Stimulated activated CD4-positive, alpha-beta T cell treated with anti-CD3 and anti-CD28 coated beads, Interleukin-2, amount 100 ng/mL, for 4 hours (primary cell): ENCODE data around the gene CLMP.

Experiments used
- DNase-seq: peaks from one replicate; pipeline ENCODE4 v3.0.0-alpha.2; 2020; ENCODE audit warnings: low read depth

The CLMP gene

DNA sequence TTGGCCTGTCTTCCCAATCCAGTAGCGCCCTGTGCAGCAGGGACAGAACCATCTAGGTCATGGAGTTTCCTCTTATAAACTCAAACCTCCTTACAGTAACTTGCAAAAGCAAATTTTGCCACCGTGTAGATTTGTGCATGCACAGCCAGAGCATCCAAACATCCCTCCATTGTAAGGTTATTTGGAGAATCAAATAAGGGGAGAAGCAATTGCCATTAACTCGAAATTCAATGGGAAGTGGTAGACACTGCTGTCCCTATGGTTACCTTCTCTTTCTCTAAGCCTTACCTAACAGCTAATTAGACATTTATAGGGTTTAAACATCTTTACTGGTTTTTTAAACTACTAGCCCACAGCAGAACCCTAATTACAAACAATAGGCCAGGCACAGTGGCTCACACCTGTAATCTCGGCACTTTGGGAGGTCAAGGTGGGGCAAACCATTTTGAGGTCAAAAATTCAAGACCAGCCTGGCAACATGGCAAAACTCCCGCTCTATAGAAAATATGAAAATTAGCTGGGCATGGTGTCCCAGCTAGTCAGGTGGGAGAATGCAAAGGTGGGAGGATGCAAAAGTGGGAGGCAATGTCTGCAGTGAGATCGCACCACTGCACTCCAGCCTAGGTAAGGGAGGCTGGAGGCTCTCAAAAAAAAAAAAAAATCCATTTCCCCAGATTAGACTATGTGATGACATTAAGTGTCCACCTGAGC is 139.7 kb downstream of the CLMP start:
- no peak for DNase-seq

DNA sequence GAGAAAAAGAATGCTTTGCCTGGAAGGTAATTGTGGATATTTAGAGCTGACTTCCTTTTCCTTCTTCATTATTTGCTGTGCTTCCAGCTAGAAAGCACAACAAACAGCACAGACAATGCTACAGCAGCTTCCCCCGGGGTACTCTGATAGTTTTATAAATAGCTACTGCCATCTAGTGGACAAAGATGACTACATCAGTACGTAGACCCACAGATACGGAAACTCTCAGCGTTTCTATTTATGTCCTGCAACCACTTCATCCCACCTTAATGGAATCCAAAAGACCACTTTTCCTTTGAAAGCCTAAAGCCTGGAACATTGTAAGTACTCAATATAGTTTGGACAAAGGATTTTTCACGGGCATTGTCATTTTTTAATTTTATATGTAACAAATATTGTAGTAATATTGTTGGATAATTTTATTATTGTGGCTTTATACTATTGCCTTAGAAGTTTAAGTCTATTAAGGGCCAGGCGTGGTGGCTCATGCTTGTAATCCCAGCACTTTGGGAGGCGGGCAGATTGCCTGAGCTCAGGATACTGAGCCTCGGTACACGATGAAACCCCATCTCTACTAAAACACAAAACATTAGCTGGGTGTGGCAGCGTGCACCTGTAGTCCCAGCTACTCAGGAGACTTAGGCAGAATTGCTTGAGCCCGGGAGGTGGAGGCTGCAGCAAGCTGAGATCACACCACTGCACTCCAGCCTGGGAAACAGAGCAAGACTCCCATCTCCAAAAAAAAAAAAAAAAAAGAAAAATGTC is 140.6 kb downstream of the CLMP start:
- DNase-seq, result no peak

DNA sequence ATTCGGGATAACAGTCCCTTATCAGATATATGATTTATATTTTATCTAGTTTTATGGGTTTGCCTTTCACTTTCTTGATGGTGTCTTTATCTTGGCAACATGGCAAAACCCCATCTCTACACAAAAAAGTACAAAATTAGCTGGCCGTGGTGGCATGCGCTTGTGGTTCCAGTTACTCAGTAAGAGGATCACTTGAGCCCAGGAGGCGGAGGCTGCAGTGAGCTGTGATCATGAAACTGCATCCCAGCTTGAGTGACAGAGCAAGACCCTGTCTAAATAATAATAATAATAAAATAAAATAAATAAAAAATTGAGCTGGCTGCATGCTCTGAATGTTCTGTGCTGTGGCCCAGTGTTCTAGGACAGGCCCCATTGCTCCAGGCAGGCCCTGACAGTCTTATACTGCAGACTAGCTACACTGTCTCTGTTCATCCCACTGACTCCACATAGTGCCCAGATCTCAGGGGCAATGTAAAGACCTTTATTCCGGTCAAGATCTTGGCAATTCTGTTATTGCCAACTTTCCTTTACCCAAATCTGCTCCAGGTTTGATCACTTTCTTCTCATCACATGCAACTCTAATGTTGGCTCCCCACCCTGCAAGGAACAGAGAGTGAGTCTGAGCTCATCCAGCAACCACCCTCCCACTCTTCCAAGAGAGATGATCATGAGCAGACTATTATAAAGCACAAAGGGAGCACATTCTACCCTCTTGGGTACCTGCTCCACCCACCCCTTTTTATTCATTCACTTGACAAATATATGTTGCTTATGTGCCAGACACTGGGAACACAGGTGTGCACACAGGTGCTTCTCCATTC is 141.9 kb downstream of the CLMP start:
- DNase-seq, result no peak

DNA sequence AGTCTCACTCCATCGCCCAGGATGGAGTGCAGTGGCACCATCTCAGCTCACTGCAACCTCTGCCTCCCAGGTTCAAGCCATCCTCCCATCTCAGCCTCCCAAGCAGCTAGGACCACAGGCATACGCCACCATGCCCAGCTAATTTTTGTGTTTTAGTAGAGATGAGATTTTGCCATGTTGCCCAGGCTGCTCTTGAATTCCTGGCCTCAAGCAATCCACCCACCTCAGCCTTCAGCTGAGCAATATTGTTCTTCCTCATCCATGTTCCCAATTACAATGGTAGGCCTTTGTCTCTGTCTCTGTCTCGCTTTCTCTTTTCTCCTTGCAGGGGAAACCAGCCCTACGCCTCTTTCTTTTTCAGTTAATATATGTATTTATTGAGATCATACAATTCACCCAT is 143.4 kb downstream of the CLMP start:
- no peak for DNase-seq

DNA sequence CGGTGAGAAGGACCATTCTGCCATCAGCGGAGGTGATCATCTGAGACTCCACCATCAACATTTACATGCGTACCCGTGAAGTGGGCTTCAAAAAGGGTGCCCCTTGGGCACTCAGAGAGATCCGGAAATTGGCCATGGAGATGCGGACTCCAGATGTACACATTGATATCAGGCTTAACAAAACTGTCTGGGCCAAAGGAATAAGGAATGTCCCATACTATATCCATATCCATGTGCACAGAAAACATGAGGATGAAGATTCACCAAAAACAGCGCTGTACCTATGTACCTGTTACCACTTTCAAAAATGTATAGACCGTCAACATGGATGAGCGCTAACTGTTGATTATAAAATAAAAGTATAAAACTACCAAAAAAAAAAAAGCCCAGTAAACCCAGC is 143.9 kb downstream of the CLMP start:
- no peak for DNase-seq

DNA sequence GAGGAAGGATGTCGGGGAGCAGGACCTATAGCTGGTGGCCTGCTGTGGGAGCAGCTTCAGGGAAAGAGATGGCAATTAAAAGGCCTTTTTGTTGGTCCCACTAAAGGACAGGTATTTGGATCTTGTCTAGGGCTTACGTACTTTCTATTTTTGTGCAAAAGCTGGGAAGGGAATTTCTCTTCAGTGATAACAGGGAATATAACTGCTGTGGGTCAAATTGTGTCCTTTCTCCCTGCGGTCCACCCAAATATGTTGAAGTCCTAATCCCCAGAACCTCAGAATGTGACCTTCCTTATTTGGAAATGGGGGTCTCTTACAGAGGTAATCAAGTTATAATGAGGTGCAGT is 147.1 kb downstream of the CLMP start:
- DNase-seq, result no peak

DNA sequence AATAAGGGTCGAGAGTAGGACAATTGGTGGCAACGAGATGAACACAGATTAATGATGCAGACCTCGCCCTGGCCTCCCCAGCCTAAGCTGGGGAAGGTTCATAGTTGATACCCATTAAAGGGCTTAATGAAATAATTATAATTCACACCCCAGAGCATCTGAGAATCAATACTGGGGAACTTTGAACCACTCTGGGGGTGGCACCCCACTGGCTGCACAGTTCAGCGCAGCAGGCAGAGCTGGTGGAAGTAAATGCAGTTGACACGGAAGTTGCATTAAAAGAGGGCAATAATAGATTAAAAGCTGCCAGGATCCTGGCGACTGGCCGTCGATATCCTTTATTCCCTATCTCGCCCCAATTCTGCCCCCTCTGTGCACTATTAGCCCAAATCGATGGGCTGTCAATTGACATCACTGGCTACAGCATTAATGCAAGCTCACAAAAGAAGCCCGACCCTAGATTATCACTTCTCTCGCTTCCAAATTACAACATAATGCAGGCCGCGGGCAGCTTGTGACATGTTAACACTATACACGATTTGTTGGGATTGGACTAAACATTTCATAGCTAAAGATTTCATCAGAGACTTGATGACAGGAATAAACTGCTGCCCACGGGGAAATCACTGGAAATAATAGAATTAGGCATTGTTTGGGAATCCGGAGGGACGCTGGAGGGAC is 147.6 kb downstream of the CLMP start:
- no peak for DNase-seq

DNA sequence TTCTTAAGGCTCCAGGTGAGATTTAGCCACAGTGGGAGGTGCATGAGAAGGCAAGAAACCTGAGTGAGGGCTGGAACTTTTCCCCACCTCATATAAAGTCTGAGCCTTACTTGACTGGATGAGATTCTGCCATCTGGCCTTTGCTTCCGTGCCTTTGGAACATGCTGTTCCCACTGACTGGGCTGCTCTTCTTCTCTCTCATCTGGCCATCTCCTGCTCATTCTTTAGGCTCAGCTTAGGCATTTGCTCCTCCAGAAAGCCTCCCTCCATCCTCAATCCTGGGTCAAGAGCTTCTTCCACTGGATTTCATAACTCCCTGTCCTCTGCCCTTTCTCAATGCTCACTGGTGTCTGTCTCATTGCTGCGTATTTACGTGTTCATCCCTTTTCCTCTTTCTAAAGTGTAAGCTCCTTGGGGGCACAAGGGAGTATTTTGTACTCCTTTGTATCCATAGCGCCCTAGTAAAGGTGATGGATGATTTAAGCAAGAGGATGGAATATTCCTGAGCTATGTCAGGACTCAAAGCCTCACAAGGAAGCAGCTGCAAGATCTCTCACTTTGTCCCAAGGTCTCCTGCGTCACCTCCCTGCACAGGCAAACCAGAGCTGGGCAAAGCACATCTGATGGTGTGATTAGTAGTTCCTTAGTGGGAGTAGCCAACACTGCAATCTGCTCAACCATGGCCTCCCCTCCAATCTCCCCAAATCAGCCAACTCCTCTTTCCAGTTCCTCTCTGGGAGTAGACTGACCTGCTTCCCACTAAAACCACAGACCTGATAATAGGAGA is 148.4 kb downstream of the CLMP start:
- DNase-seq, result no peak

DNA sequence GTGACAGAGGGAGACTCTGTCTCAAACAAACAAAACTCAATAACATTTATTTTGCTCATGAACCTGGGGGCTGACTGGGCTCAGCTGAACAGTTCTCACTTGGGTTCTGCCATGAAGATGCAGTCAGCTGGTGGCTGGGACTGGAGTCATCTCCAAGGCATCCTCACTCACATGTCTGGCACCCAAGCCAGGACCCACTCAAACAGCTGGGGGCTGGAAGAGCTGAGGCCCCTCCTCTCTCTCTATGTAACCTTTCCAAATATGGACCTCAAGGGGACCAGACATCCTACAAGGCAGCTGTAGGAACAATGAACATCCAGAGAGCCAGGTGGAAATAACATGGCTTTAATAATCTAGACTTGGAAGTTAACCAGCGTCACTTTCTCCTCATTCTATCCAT is 149.9 kb downstream of the CLMP start:
- DNase-seq, result no peak

DNA sequence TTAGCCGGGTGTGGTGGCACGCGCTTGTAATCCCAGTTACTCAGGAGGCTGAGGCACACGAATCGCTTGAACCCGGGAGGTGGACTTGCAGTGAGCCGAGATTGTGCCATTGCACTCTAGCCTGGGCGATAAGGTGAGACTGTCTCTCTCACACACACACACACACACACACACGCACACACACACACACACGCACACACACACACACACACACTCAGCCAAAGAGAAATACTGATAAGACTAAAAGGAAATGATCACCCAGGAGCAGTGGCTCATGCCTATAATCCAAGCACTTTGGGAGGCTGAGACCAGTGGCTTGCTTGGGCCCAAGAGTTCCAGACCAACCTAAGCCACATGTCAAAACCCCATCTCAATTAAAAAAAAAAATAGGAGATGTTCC is 153.9 kb downstream of the CLMP start:
- DNase-seq, result no peak

DNA sequence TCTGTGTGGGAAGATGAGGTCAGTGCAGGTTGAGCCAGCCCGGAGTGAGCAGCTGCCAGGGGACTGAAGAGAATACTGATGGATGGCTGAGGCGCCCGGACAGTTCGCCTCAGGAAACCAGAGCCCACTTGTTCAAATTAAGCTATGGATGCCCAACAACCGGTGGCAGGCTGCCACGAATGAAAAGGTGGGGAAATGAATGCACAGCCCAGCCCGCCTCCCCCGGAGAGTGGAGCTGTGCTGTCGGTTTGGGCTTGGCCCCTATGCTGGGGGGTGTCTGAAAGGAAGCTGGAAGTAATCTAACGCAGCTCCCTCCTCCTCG is 155.0 kb downstream of the CLMP start:
- DNase-seq, result no peak

DNA sequence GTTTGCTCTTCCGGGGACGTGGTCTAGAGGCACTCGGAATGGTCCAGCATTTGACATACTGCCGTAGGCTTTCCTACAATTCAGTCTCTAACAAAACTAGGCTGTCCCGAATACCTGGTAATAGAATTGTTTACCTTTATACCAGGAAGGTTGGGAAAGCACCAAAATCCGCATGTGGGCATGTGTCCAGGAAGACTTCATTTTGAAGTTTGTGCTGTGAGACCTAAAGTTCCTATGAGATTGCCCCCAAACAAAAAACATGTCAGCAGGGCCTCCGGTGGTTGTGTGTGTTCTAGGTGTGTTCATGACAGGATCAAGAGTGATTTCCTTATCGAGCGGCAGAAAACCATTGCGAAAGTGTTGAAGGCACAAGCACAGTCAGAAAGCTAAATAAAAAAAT is 159.2 kb downstream of the CLMP start:
- no peak for DNase-seq

DNA sequence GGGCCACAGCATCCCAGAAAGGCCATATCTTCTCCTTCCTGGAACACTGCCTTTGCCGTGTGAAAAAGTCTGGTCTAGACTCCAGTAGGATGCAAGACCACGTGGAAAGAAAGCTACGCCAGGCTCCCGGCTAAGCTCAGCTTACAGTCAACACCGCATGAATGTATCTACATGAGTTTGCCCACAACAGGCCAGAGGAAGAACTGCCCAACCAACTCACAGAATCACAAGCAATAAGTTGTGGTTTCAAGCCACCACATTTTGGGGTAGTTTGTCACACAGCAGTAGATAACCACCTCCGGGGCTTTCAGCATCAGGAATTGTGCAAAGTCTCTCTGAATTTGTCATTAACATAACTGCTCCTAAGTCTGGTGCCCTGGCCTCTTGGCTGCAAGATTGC is 160.5 kb downstream of the CLMP start:
- DNase-seq, result no peak

DNA sequence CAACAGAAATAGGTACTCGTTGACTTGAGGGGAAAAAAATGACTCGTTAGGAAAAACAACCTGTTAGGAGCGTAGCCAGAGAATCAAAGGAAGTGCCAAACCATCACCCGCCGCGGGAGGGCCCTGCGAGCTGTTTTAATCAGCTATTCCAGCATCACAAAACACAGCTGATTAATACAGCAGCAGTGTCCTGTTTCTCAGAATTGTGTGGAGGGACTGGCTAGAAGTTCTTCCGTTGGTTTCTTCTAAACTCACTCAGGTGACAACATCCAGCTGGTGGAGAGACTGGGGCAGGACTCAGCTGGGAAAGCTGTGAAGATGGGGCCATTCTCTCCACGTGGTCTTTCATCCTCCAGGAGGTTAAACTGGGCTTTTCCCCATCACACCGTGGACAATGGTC is 161.2 kb downstream of the CLMP start:
- no peak for DNase-seq

DNA sequence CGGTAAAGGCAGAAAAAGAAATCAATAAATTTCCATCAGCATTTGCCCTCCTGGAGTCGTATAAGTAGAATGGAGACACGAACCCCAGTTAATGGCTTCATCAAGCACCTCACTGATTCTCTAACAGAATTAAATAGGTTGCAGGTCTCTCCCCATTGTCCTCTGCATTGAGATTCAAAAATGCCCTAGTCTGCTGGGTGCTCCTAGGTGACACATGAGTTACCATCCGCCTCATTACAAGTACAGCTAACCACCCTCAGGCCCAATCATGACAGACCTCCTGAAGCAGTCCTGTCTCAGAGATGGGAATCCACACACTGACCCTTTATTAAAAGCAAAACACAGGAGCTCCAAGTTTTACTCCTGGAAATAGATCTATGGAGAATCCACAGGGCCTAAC is 164.5 kb downstream of the CLMP start:
- no peak for DNase-seq

DNA sequence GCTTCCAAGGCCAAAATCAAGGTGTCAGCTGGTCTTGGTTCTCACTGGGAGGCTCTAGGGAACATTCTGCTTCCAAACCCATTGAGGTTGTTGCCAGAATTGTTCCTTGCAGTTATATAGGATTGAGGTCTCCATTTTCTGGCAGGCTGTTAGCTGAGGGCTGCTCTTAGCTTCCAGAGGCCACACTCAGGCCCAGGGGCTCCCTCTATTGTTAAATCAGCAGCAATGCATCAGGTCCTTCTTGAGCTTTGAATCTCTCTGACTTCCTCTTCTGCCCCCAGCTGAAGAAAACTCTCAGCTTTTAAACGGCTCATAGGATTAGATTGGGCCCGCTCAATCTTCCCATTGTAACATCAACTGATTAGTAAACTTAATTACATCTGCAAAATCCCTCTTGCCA is 174.1 kb downstream of the CLMP start:
- no peak for DNase-seq
